PC-9 (cell line): ENCODE results near the gene PDIA5.

ENCODE experiments used
- CTCF ChIP-seq: fragments of 200-600 bp; sonication (generic); conservative IDR thresholded peaks from 2 replicates; pipeline ENCODE4 v1.6.1; 2017; ENCODE audit warnings: mixed run types, antibody characterized with exemption, mild to moderate bottlenecking, moderate library complexity
- EZH2 ChIP-seq: fragments of 200-600 bp; sonication (generic); IDR thresholded peaks from 2 replicates; pipeline ENCODE4 v1.8.0; 2017; ENCODE audit warnings: antibody characterized with exemption, low read depth

GRCh38 chr3:123169930-123170329 is 103.1 kb downstream of the PDIA5 start:
- TF ChIP-seq CTCF = no peak
- no peak for TF ChIP-seq EZH2
